MM.1S (cell line): ENCODE measurements around the gene FBXW7.

ENCODE experiments used
- DNase-seq: peaks from one replicate; pipeline ENCODE4 v3.0.0-alpha.2; 2015
- H2AFZ ChIP-seq: fragments of 300-600 bp; sonication (generic); 2 replicates; pipeline ENCODE4 v1.6.0; 2016; ENCODE audit warnings: antibody characterized with exemption, low read length
- H3F3A ChIP-seq: fragments of 300-600 bp; sonication (generic); 2 replicates; pipeline ENCODE4 v1.6.1; 2016; ENCODE audit warnings: mild to moderate bottlenecking, antibody characterized with exemption, low read length, moderate library complexity, mixed read lengths; ENCODE audit not compliant: insufficient read depth
- H3K27ac ChIP-seq: fragments of 300-600 bp; sonication (generic); 2 replicates; pipeline ENCODE4 v1.5.1; 2016; ENCODE audit warnings: mild to moderate bottlenecking, low read length
- H3K27me3 ChIP-seq: fragments of 300-600 bp; sonication (generic); replicated peaks from 2 replicates; pipeline ENCODE4 v1.6.0; 2016; ENCODE audit warnings: low read length; ENCODE audit not compliant: insufficient read depth
- H3K36me3 ChIP-seq: fragments of 300-600 bp; sonication (generic); replicated peaks from 2 replicates; pipeline ENCODE4 v1.6.1; 2016; ENCODE audit warnings: mild to moderate bottlenecking, low read length, mixed read lengths; ENCODE audit not compliant: insufficient read depth
- H3K4me1 ChIP-seq: fragments of 300-600 bp; sonication (generic); 2 replicates; pipeline ENCODE4 v1.6.1; 2016; ENCODE audit warnings: low read length, mixed read lengths
- H3K4me2 ChIP-seq: fragments of 300-600 bp; sonication (generic); 2 replicates; pipeline ENCODE4 v1.6.0; 2016; ENCODE audit warnings: low read depth, low read length
- H3K4me3 ChIP-seq: fragments of 300-600 bp; sonication (generic); 2 replicates; pipeline ENCODE4 v1.5.1; 2016; ENCODE audit warnings: low read length, mixed read lengths
- H3K79me2 ChIP-seq: fragments of 300-600 bp; sonication (generic); 2 replicates; pipeline ENCODE4 v1.6.1; 2016; ENCODE audit warnings: mixed run types, low read length, mixed read lengths
- H3K9ac ChIP-seq: fragments of 300-600 bp; sonication (generic); 2 replicates; pipeline ENCODE4 v1.6.1; 2016; ENCODE audit warnings: low read length, mixed read lengths
- H3K9me2 ChIP-seq: fragments of 300-600 bp; sonication (generic); replicated peaks from 2 replicates; pipeline ENCODE4 v1.6.1; 2016; ENCODE audit warnings: mild to moderate bottlenecking, low read length, mixed read lengths; ENCODE audit not compliant: insufficient read depth
- H3K9me3 ChIP-seq: fragments of 300-600 bp; sonication (generic); replicated peaks from 2 replicates; pipeline ENCODE4 v1.6.1; 2016; ENCODE audit warnings: mild to moderate bottlenecking, low read length, mixed read lengths; ENCODE audit not compliant: insufficient read depth
- H4K20me1 ChIP-seq: fragments of 300-600 bp; sonication (generic); 2 replicates; pipeline ENCODE4 v1.6.1; 2016; ENCODE audit warnings: mild to moderate bottlenecking, low read length, moderate library complexity, mixed read lengths; ENCODE audit not compliant: insufficient read depth
- EZH2 ChIP-seq: fragments of 300-600 bp; sonication (generic); optimal IDR thresholded peaks from 2 replicates; pipeline ENCODE3; 2017; ENCODE audit warnings: low read depth, mild to moderate bottlenecking, antibody characterized with exemption, low read length, mixed read lengths
- EZH2phosphoT487 ChIP-seq: fragments of 300-600 bp; sonication (generic); IDR thresholded peaks from 2 replicates; pipeline ENCODE4 v1.6.1; 2018; ENCODE audit warnings: antibody characterized with exemption, low read length
- TF ChIP-seq, protein P1 (sequence below): fragments of 300-600 bp; sonication (generic); IDR thresholded peaks from 2 replicates; pipeline ENCODE4 v1.5.1; 2016; ENCODE audit warnings: antibody characterized with exemption, low read length, mixed read lengths

FBXW7 gene

DNA sequence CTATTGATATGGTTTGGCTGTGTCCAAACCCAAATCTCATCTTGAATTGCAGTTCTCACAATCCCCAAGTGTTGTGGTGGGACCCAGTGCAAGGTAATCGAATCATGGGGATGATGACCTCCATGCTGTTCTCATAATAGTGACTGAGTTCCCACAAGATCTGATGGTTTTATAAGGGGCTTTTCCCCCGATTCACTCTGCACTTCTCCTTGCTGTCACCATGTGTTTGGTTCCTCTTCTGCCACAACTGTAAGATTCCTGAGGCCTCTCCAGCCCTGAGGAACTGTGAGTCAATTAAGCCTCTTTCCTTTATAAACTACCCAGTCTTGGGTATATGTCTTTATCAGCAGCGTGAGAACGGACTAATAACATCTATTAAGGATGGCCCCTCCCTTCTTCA lies 68.8 kb downstream of the FBXW7 start:
- Histone ChIP-seq H3F3A (peaks cover 7% of the 10 kb centered on the region), H3K4me3 (no peak overlapping the region), H4K20me1 (peaks cover 4% of the 10 kb centered on the region; the same call in 1 of the 2 replicates), H2AFZ (no peak overlapping the region), H3K36me3 (no peaks in the 10 kb centered on the region), H3K79me2 (peaks cover 82% of the 10 kb centered on the region), H3K9me3 (no peaks in the 10 kb centered on the region), H3K27ac (no peak overlapping the region), H3K4me1 (peaks cover 13% of the 10 kb centered on the region), H3K27me3 (no peaks in the 10 kb centered on the region), H3K9me2 (no peaks in the 10 kb centered on the region), H3K9ac (no peak overlapping the region), H3K4me2 (no peak overlapping the region)
- TF ChIP-seq, protein P1, sequence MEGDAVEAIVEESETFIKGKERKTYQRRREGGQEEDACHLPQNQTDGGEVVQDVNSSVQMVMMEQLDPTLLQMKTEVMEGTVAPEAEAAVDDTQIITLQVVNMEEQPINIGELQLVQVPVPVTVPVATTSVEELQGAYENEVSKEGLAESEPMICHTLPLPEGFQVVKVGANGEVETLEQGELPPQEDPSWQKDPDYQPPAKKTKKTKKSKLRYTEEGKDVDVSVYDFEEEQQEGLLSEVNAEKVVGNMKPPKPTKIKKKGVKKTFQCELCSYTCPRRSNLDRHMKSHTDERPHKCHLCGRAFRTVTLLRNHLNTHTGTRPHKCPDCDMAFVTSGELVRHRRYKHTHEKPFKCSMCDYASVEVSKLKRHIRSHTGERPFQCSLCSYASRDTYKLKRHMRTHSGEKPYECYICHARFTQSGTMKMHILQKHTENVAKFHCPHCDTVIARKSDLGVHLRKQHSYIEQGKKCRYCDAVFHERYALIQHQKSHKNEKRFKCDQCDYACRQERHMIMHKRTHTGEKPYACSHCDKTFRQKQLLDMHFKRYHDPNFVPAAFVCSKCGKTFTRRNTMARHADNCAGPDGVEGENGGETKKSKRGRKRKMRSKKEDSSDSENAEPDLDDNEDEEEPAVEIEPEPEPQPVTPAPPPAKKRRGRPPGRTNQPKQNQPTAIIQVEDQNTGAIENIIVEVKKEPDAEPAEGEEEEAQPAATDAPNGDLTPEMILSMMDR: no peak
- TF ChIP-seq EZH2 (no peak), EZH2phosphoT487 (no peak)
- DNase-seq: no peak

GRCh38 chr4:152464030-152464823 lies 71.7 kb downstream of the FBXW7 start:
- H3K36me3 ChIP-seq: no peaks in the 10 kb centered on the region
- H3K9me2 ChIP-seq: no peaks in the 10 kb centered on the region
- peaks cover 84% of the 10 kb centered on the region for H3K79me2 ChIP-seq
- H3K9ac ChIP-seq: no peak overlapping the region
- no peaks in the 10 kb centered on the region for H3K27me3 ChIP-seq
- TF ChIP-seq EZH2: no peak
- TF ChIP-seq, protein P1: no peak
- no peak for TF ChIP-seq EZH2phosphoT487
- no peak overlapping the region for H3K4me3 ChIP-seq
- DNase-seq: no peak
- H3K4me2 ChIP-seq: no peak overlapping the region
- H3K9me3 ChIP-seq: no peaks in the 10 kb centered on the region
- H4K20me1 ChIP-seq: no peaks in the 10 kb centered on the region; the same call in 1 of the 2 replicates
- no peak overlapping the region for H2AFZ ChIP-seq
- peaks cover 38% of the 10 kb centered on the region for H3K4me1 ChIP-seq
- H3F3A ChIP-seq: peaks cover 19% of the 10 kb centered on the region
- H3K27ac ChIP-seq: no peak overlapping the region

- H3K79me2 ChIP-seq: peaks cover 84% of the 10 kb centered on the region
- H4K20me1 ChIP-seq: peaks cover under 1% of the 10 kb centered on the region; the same call in 1 of the 2 replicates
- no peaks in the 10 kb centered on the region for H3K9me3 ChIP-seq
- no peak overlapping the region for H3K4me2 ChIP-seq
- peaks cover 44% of the 10 kb centered on the region for H3K4me1 ChIP-seq
- peaks cover 25% of the 10 kb centered on the region for H3F3A ChIP-seq
- H3K9me2 ChIP-seq: no peaks in the 10 kb centered on the region
- no peak overlapping the region for H3K9ac ChIP-seq
- DNase-seq: no peak
- H3K27ac ChIP-seq: no peak overlapping the region
- TF ChIP-seq EZH2phosphoT487 (no peak), EZH2 (no peak)
- TF ChIP-seq, protein P1: no peak
- no peaks in the 10 kb centered on the region for H3K36me3 ChIP-seq
- no peaks in the 10 kb centered on the region for H3K27me3 ChIP-seq
- no peak overlapping the region for H3K4me3 ChIP-seq
- H2AFZ ChIP-seq: no peak overlapping the region
Measured at GRCh38 chr4:152463562-152463961, 72.3 kb downstream of the FBXW7 start.
